Measurements from ENCODE around the gene DOLPP1.

Gene DOLPP1

DNA sequence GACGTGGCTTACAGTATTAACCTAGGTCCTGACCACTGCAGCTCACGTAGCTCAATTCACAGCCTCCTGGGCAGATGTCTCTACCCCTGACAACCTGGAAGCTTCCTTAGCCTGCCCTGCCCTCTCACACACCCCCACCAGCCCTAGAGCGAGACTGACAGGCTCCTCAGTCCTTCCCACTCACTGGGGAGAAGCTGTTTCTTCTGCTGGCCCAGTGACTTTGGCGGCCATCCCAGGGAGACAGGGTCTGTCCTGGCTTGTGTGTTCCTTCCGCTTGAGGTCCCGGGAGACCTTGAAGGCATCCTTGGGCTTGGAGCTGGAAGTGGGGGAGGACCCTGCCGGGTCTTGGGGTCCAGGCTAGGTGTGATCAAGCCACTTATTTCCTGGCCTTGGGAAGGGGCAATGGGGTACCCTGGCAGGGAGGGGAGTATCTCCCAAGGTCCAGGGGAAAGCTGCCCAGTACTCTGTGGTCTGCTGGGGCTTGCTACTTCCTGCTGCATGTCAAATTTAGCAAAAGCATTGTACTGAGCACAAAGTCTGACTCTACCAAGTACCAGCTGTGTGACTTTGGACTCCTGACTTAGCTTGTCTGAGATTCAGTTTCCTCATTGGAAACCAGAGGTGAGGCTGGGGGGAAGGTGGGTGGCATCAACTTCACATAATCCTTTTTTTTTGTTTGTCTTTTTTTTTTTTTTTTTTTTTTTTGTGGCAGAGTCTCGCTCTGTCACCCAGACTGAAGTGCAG lies 42.6 kb upstream of the DOLPP1 start:
- FAIRE-seq (no peak), DNase-seq (ENCODE audit: insufficient read length, low spot score) (no peak)
- no peak for TF ChIP-seq SPI1 (IDR thresholded peaks at IDR 0.05; ENCODE audit: low read depth, low read length)
- TF ChIP-seq POU2F2 (IDR thresholded peaks at IDR 0.05; ENCODE audit: low read depth, low read length): no peak
- no peak for TF ChIP-seq POLR2AphosphoS5 (IDR thresholded peaks at IDR 0.05; ENCODE audit: low read depth, low read length)
- no peak for TF ChIP-seq PAX5 (IDR thresholded peaks at IDR 0.05; ENCODE audit: insufficient read depth, low read length, severe bottlenecking)
- TF ChIP-seq TAF1 (IDR thresholded peaks at IDR 0.05; ENCODE audit: low read depth, low read length): no peak
- no peak for TF ChIP-seq POLR2A (IDR thresholded peaks at IDR 0.05; ENCODE audit: low read depth, low read length)

DNA sequence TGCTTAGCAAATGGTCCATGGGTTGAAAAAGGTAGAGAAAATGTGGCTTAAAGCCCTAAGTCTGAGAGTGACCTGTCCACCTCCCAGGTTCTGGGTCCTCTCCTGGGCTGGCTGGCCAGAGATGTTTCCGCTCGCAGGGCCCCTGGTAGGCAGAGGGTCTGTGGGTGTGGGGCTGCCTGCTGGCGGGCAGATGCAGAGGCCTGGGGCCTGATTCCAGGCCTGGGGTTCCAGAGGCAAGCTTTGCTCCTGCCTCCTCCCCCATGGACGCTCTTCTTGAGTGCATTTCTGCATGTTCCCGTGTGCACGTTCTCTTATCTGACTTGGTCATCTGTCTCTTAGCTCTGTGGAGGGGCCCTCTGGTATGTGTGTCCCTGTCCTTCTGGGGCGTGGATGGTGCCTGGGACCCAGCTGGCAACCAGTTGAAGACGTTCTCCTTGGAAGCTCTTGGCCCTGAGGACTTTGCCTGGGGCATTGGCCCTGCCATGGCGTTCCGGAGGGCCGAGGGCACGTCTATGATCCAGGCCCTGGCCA lies 40.7 kb upstream of the DOLPP1 start:
- FAIRE-seq (no peak), DNase-seq (ENCODE audit: insufficient read length, low spot score) (no peak)
- TF ChIP-seq SPI1 (IDR thresholded peaks at IDR 0.05; ENCODE audit: low read depth, low read length): no peak
- TF ChIP-seq POLR2AphosphoS5 (IDR thresholded peaks at IDR 0.05; ENCODE audit: low read depth, low read length): no peak
- TF ChIP-seq POLR2A (IDR thresholded peaks at IDR 0.05; ENCODE audit: low read depth, low read length): no peak
- no peak for TF ChIP-seq PAX5 (IDR thresholded peaks at IDR 0.05; ENCODE audit: insufficient read depth, low read length, severe bottlenecking)
- TF ChIP-seq POU2F2 (IDR thresholded peaks at IDR 0.05; ENCODE audit: low read depth, low read length): no peak
- TF ChIP-seq TAF1 (IDR thresholded peaks at IDR 0.05; ENCODE audit: low read depth, low read length): no peak

DNA sequence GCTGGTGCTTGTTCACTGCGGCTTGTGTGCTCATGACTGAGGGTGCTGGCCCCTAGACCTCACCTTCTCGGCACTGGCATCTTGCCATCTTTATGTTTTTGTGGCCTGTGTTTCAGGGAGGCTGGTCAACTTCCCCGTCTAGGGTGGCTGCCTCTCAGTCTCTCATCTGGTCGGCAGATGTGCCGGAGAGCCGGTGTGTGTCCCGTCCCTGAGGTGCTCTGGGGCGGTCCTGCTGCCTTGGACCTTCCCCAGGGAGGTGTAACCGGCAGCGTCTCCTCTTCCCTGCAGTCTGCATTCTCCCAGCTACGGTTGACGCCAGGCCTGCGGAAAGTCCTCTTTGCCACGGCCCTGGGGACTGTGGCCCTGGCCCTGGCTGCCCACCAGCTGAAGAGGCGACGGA lies 38.9 kb upstream of the DOLPP1 start:
- TF ChIP-seq TAF1 (IDR thresholded peaks at IDR 0.05; ENCODE audit: low read depth, low read length) (no peak), POLR2AphosphoS5 (IDR thresholded peaks at IDR 0.05; ENCODE audit: low read depth, low read length) (no peak), PAX5 (IDR thresholded peaks at IDR 0.05; ENCODE audit: insufficient read depth, low read length, severe bottlenecking) (no peak), POU2F2 (IDR thresholded peaks at IDR 0.05; ENCODE audit: low read depth, low read length) (no peak), SPI1 (IDR thresholded peaks at IDR 0.05; ENCODE audit: low read depth, low read length) (no peak), POLR2A (IDR thresholded peaks at IDR 0.05; ENCODE audit: low read depth, low read length) (no peak)
- FAIRE-seq (no peak), DNase-seq (ENCODE audit: insufficient read length, low spot score) (no peak)

DNA sequence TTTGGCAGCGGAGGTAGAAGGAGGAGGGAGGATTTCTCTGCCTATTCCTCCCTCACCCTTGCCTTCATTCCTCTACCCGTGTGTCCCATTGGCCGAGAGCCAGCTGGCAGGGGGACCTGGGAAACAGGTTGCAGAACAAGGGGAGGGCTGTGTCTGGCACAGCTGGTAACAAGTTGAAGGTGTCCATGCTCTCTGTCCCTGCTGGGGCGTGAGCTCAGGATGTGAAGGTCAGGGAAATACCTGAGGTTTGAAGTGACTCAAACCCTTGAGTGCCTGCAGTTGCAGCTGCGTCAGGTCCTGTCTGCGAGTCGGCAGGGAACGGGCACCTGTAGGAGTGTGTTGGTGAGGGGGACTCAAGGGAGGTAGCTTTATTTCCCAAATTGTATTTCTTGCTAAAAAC lies 28.3 kb upstream of the DOLPP1 start:
- DNase-seq (ENCODE audit: insufficient read length, low spot score): no peak
- FAIRE-seq: no peak
- TF ChIP-seq SPI1 (IDR thresholded peaks at IDR 0.05; ENCODE audit: low read depth, low read length) (no peak), POLR2AphosphoS5 (IDR thresholded peaks at IDR 0.05; ENCODE audit: low read depth, low read length) (no peak), POLR2A (IDR thresholded peaks at IDR 0.05; ENCODE audit: low read depth, low read length) (no peak), PAX5 (IDR thresholded peaks at IDR 0.05; ENCODE audit: insufficient read depth, low read length, severe bottlenecking) (no peak), POU2F2 (IDR thresholded peaks at IDR 0.05; ENCODE audit: low read depth, low read length) (no peak), TAF1 (IDR thresholded peaks at IDR 0.05; ENCODE audit: low read depth, low read length) (no peak)

DNA sequence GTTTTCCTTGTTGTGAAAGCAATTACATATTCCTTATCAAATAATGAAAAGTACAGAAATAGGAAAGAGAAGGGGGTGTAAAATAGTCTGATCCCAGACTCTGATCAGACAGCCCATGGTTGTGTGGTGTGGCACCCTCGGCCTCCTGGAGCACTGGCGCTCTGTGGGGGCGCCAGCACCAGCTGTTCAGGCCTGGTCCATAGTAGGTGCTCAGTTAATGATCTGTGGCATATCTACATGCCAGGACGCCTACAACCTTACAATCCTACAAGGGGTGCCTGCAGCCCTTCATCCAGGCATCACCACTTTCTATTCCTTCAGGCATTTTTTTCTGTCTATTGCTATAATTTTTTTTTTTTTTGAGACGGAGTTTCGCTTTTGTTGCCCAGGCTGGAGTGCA lies 27.9 kb upstream of the DOLPP1 start:
- no peak for FAIRE-seq

DNA sequence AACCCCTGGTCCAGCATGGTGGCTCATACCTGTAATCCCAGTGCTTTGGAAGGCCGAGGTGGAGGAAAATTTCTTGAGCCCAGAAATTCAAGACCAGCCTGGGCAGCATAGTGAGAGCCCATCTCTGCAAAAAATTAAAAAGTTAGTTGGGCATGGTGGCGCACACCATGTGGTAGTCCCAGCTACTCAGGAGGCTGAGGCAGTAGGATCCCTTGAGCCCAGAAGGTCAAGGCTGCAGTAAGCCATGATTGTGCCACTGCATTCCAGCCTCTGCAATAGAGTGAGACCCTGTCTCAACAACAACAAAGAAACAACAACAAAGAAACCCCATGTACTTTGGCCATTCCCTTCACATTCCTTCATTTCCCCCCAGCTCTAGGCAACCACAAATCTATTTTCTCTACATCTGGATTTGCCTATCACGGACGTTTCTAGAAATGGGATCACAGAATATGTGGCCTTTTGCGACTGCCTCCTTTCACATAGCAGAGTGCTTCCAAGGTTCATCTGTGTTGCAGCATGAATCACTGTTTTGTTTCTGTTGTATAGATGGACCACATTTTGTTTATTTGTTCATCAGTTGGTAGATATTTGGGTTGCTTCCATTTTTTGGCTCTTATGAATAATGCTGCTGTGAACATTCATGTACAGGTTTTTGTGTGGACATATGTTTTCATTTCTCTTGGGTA lies 26.6 kb upstream of the DOLPP1 start:
- DNase-seq (ENCODE audit: insufficient read length, low spot score): no peak
- FAIRE-seq: no peak
- no peak for TF ChIP-seq PAX5 (IDR thresholded peaks at IDR 0.05; ENCODE audit: insufficient read depth, low read length, severe bottlenecking)
- no peak for TF ChIP-seq POU2F2 (IDR thresholded peaks at IDR 0.05; ENCODE audit: low read depth, low read length)
- TF ChIP-seq TAF1 (IDR thresholded peaks at IDR 0.05; ENCODE audit: low read depth, low read length): no peak
- no peak for TF ChIP-seq POLR2A (IDR thresholded peaks at IDR 0.05; ENCODE audit: low read depth, low read length)
- no peak for TF ChIP-seq SPI1 (IDR thresholded peaks at IDR 0.05; ENCODE audit: low read depth, low read length)
- no peak for TF ChIP-seq POLR2AphosphoS5 (IDR thresholded peaks at IDR 0.05; ENCODE audit: low read depth, low read length)

More for the DNA sequence above, 27.9 kb upstream of the DOLPP1 start:
- TF ChIP-seq POLR2A (IDR thresholded peaks at IDR 0.05; ENCODE audit: low read depth, low read length): no peak
- no peak for TF ChIP-seq SPI1 (IDR thresholded peaks at IDR 0.05; ENCODE audit: low read depth, low read length)
- no peak for TF ChIP-seq PAX5 (IDR thresholded peaks at IDR 0.05; ENCODE audit: insufficient read depth, low read length, severe bottlenecking)
- no peak for TF ChIP-seq POLR2AphosphoS5 (IDR thresholded peaks at IDR 0.05; ENCODE audit: low read depth, low read length)
- no peak for TF ChIP-seq POU2F2 (IDR thresholded peaks at IDR 0.05; ENCODE audit: low read depth, low read length)
- no peak for TF ChIP-seq TAF1 (IDR thresholded peaks at IDR 0.05; ENCODE audit: low read depth, low read length)
- no peak for DNase-seq (ENCODE audit: insufficient read length, low spot score)

DNA sequence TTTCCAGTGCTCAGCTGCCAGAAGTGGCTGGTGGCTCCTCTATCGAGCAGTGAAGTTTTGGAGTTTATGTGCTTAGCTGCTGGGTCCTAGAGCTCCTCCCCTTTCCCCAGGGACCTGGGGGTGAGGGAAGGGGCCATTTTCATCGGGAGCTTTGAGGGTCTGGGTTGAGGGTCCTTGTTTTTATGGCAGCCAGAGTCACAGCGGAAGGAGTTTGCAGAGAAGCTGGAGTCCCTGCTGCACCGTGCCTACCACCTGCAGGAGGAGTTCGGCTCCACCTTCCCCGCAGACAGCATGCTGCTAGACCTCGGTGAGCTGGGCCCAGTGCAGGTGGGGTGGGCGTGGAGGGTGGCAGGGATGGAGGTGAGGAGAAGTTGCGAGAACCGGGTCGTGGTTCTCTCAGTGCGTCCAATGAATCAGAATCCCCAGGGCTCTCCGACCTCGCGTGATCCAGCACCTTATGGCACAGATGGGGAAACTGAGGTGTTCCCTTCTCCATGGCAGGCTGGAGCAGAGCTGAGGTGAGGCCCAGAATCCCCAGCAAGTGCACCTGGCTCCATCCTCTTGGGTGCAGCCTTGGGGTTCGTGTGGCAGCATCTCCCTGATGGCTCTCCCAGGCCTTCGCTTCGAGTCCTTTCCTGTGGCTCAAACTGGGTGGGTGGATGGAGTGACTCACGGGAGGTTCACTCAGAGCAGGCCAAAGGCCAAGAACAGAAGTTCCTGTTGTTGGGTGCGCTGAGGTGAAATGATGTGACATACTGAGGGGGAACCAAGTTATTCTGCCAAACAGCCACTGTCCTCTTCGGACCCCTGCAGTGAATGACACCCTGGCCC lies 21.7 kb upstream of the DOLPP1 start:
- no peak for TF ChIP-seq POLR2AphosphoS5 (IDR thresholded peaks at IDR 0.05; ENCODE audit: low read depth, low read length)
- TF ChIP-seq PAX5 (IDR thresholded peaks at IDR 0.05; ENCODE audit: insufficient read depth, low read length, severe bottlenecking): no peak
- TF ChIP-seq SPI1 (IDR thresholded peaks at IDR 0.05; ENCODE audit: low read depth, low read length): no peak
- no peak for TF ChIP-seq TAF1 (IDR thresholded peaks at IDR 0.05; ENCODE audit: low read depth, low read length)
- TF ChIP-seq POU2F2 (IDR thresholded peaks at IDR 0.05; ENCODE audit: low read depth, low read length): no peak
- TF ChIP-seq POLR2A (IDR thresholded peaks at IDR 0.05; ENCODE audit: low read depth, low read length): no peak
- DNase-seq (ENCODE audit: insufficient read length, low spot score) (no peak), FAIRE-seq (no peak)

DNA sequence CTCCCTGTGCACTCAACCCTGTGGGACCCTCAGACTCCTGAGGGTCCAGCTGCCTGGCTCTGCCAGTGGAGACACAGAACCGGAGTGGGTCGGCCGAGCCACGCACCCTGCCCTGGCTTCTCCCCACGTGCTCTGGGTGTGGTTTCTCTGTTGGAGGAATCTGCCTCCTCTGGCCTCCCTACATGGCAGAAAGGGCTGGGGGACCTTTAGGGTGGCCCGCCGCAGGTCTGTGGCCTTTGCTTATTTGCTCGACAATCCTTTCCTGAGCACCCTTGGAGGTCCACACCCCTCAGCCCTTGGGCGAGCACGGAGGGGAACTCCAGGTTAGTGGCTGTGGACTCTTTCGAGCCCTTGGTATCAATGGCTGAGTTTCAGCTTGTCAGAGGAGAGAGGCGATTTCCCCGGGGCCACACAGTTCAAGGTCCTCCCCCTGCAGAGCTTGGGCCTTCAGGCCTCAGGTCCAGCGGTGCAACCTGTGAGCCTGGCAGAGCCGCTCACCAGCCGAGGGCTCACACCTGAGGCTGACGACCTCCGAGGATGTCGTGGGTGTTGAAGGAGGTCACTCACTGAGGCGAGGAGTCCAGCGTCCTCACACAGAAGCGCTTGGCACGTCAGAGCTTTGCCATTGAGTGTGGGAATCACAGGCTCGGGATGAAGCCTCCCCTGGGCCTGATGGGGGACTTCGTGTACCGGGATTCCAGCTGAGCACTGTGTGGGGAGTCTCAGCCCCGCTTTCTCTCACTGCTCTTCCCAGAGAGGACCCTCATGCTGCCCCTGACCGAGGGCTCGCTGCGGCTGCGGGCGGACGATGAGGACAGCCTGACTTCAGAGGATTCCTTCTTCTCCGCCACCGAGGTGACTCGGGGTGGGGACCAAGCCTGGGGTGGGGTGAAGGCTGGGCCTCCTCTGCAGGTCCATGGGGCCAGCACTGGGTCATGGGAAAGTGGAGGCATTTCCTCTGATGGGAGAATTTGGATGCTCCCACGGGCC lies 20.8 kb upstream of the DOLPP1 start:
- DNase-seq (ENCODE audit: insufficient read length, low spot score) (no peak), FAIRE-seq (no peak)
- no peak for TF ChIP-seq POLR2A (IDR thresholded peaks at IDR 0.05; ENCODE audit: low read depth, low read length)
- TF ChIP-seq POU2F2 (IDR thresholded peaks at IDR 0.05; ENCODE audit: low read depth, low read length): no peak
- no peak for TF ChIP-seq SPI1 (IDR thresholded peaks at IDR 0.05; ENCODE audit: low read depth, low read length)
- TF ChIP-seq TAF1 (IDR thresholded peaks at IDR 0.05; ENCODE audit: low read depth, low read length): no peak
- TF ChIP-seq POLR2AphosphoS5 (IDR thresholded peaks at IDR 0.05; ENCODE audit: low read depth, low read length): no peak
- no peak for TF ChIP-seq PAX5 (IDR thresholded peaks at IDR 0.05; ENCODE audit: insufficient read depth, low read length, severe bottlenecking)
